IMR-90 (cell line): ENCODE data around the gene RGPD4. TPM values are rescaled to one million over a fixed set of nuclear protein-coding genes. Genes with fewer than 3 reads are reported as not detected.

Source experiments
- ATAC-seq: fragments of 200-7000 bp; cut with Tn5 transposase; 2 replicates; pipeline ENCODE4 v1.9.1; 2020; ENCODE audit warnings: low read depth, mild to moderate bottlenecking, moderate library complexity
- BruUV-seq: library from RNA; stranded (reverse); fragments of 400-500 nt; replicated peaks from 2 replicates; lab custom pipeline; 2021; lab: Mats Ljungman, UMichigan
- CTCF ChIA-PET: fragments of 300-600 bp; formaldehyde crosslinking; extraction: SDS; loops from one replicate; lab custom pipeline; 2021; ENCODE audit warnings: antibody characterized with exemption; lab: Yijun Ruan, JAX
- POLR2A ChIA-PET: fragments of 300-600 bp; sonication (Branson Sonifier 250); formaldehyde crosslinking; loops from one replicate; lab custom pipeline; 2022; ENCODE audit warnings: antibody characterized with exemption; ENCODE audit not compliant: unreplicated experiment; lab: Charles Lee
- DNase-seq: peaks from one replicate; pipeline ENCODE4 v3.0.0; 2013
- H2AFZ ChIP-seq: replicated peaks from 2 replicates; pipeline ENCODE3; 2013; ENCODE audit warnings: low read length, mild to moderate bottlenecking; ENCODE audit not compliant: poor library complexity
- H2AK5ac ChIP-seq: 2 replicates; pipeline ENCODE4 v1.6.1; 2013; ENCODE audit warnings: low read depth, low read length, inconsistent platforms
- H2AK9ac ChIP-seq: replicated peaks from 2 replicates; pipeline ENCODE3; 2013; ENCODE audit warnings: mild to moderate bottlenecking, low read depth, low read length, moderate library complexity; ENCODE audit not compliant: poor library complexity
- H2BK120ac ChIP-seq: 2 replicates; pipeline ENCODE4 v1.6.1; 2013; ENCODE audit warnings: low read depth, low read length, inconsistent platforms
- H2BK15ac ChIP-seq: 3 replicates; pipeline ENCODE4 v1.6.1; 2013; ENCODE audit warnings: low read depth, low read length, inconsistent platforms
- H2BK20ac ChIP-seq: 2 replicates; pipeline ENCODE4 v1.6.1; 2013; ENCODE audit warnings: low read depth, mild to moderate bottlenecking, inconsistent platforms, low read length, moderate library complexity
- H2BK5ac ChIP-seq: 2 replicates; pipeline ENCODE4 v1.6.1; 2013; ENCODE audit warnings: mild to moderate bottlenecking, low read depth, low read length, inconsistent platforms; ENCODE audit not compliant: poor library complexity, severe bottlenecking
- H3K14ac ChIP-seq: replicated peaks from 2 replicates; pipeline ENCODE4 v1.6.1; 2013; ENCODE audit warnings: low read depth, low read length, inconsistent platforms
- H3K18ac ChIP-seq: 2 replicates; pipeline ENCODE4 v1.6.1; 2013; ENCODE audit warnings: low read depth, low read length, control low read depth
- H3K23ac ChIP-seq: 2 replicates; pipeline ENCODE4 v1.6.1; 2013; ENCODE audit warnings: low read depth, low read length, inconsistent platforms
- H3K27ac ChIP-seq: 2 replicates; pipeline ENCODE4 v1.5.1; 2013; ENCODE audit warnings: mild to moderate bottlenecking, control low read depth, low read length; ENCODE audit not compliant: insufficient read depth
- H3K27me3 ChIP-seq: 2 replicates; pipeline ENCODE4 v1.6.1; 2013; ENCODE audit warnings: low read length; ENCODE audit not compliant: control insufficient read depth, insufficient read depth
- H3K36me3 ChIP-seq: 2 replicates; pipeline ENCODE4 v1.6.1; 2013; ENCODE audit warnings: low read length, mixed read lengths; ENCODE audit not compliant: control insufficient read depth, insufficient read depth
- H3K4ac ChIP-seq: 2 replicates; pipeline ENCODE4 v1.6.1; 2013; ENCODE audit warnings: low read depth, low read length, inconsistent platforms
- H3K4me1 ChIP-seq: 2 replicates; pipeline ENCODE4 v1.6.1; 2013; ENCODE audit warnings: low read length, mixed read lengths; ENCODE audit not compliant: control insufficient read depth, insufficient read depth
- H3K4me2 ChIP-seq: 2 replicates; pipeline ENCODE4 v1.6.1; 2013; ENCODE audit warnings: low read depth, mild to moderate bottlenecking, control low read depth, low read length, moderate library complexity
- H3K4me3 ChIP-seq: 2 replicates; pipeline ENCODE4 v1.5.1; 2013; ENCODE audit warnings: low read depth, mild to moderate bottlenecking, control low read depth, low read length, moderate library complexity; ENCODE audit not compliant: insufficient read depth
- H3K56ac ChIP-seq: 2 replicates; pipeline ENCODE4 v1.6.1; 2013; ENCODE audit warnings: low read length, inconsistent platforms; ENCODE audit not compliant: insufficient read depth; ENCODE audit errors: extremely low read depth
- H3K79me1 ChIP-seq, 2 experiments: 2 replicates each; pipeline ENCODE4 v1.6.1; 2013; ENCODE audit warnings: low read length in 2 of 2, inconsistent platforms in 1 of 2, low read depth in 1 of 2
- H3K9ac ChIP-seq: 2 replicates; pipeline ENCODE4 v1.6.1; 2013; ENCODE audit warnings: low read depth, low read length, control low read depth
- H3K9me1 ChIP-seq: 2 replicates; pipeline ENCODE4 v1.6.1; 2013; ENCODE audit warnings: low read length, inconsistent platforms; ENCODE audit not compliant: insufficient read depth
- H3K9me3 ChIP-seq: 2 replicates; pipeline ENCODE4 v1.6.1; 2013; ENCODE audit warnings: low read length; ENCODE audit not compliant: control insufficient read depth, insufficient read depth
- H4K20me1 ChIP-seq: 2 replicates; pipeline ENCODE4 v1.6.1; 2013; ENCODE audit warnings: low read length, inconsistent platforms; ENCODE audit not compliant: insufficient read depth
- H4K5ac ChIP-seq: 2 replicates; pipeline ENCODE4 v1.6.1; 2013; ENCODE audit warnings: mild to moderate bottlenecking, low read depth, low read length, control low read depth
- H4K8ac ChIP-seq, 2 experiments: 2 replicates each; pipeline ENCODE4 v1.6.1; 2013; ENCODE audit warnings: low read depth in 2 of 2, low read length in 2 of 2, control low read depth in 1 of 2, inconsistent platforms in 1 of 2
- H4K91ac ChIP-seq: 2 replicates; pipeline ENCODE4 v1.6.1; 2013; ENCODE audit warnings: low read depth, low read length, inconsistent platforms; ENCODE audit not compliant: insufficient read depth
- BHLHE40 ChIP-seq: fragments of 150-350 bp; IDR thresholded peaks from 2 replicates; pipeline ENCODE4 v1.6.1; 2016; ENCODE audit warnings: mild to moderate bottlenecking, low read depth, low read length
- CHD1 ChIP-seq: IDR thresholded peaks from 2 replicates; pipeline ENCODE4 v1.6.1; 2012; ENCODE audit warnings: low read depth, low read length, improper control_type of control experiment
- CTCF ChIP-seq: conservative IDR thresholded peaks from 2 replicates; pipeline ENCODE4 v1.5.1; 2012; ENCODE audit warnings: mild to moderate bottlenecking, low read depth, low read length, improper control_type of control experiment
- ELK1 ChIP-seq: fragments of 150-350 bp; IDR thresholded peaks from 2 replicates; pipeline ENCODE4 v1.6.1; 2016; ENCODE audit warnings: low read depth, mild to moderate bottlenecking, low read length, moderate library complexity, borderline replicate concordance
- FOS ChIP-seq: fragments of 150-350 bp; IDR thresholded peaks from 2 replicates; pipeline ENCODE4 v1.6.1; 2016; ENCODE audit warnings: low read depth, low read length
- MAFK ChIP-seq: IDR thresholded peaks from 2 replicates; pipeline ENCODE4 v1.6.1; 2012; ENCODE audit warnings: low read depth, low read length, improper control_type of control experiment
- MAZ ChIP-seq: IDR thresholded peaks from 2 replicates; pipeline ENCODE4 v1.6.1; 2012; ENCODE audit warnings: low read depth, mild to moderate bottlenecking, low read length, improper control_type of control experiment, moderate library complexity, borderline replicate concordance
- MXI1 ChIP-seq: IDR thresholded peaks from 2 replicates; pipeline ENCODE4 v1.6.1; 2012; ENCODE audit warnings: low read depth, mild to moderate bottlenecking, low read length, moderate library complexity, borderline replicate concordance
- NFE2L2 ChIP-seq: fragments of 150-350 bp; IDR thresholded peaks from 2 replicates; pipeline ENCODE4 v1.6.1; 2016; ENCODE audit warnings: low read depth, mild to moderate bottlenecking, low read length
- POLR2A ChIP-seq: IDR thresholded peaks from 2 replicates; pipeline ENCODE4 v1.6.1; 2012; ENCODE audit warnings: mild to moderate bottlenecking, low read depth, low read length
- RAD21 ChIP-seq: IDR thresholded peaks from 2 replicates; pipeline ENCODE4 v1.6.1; 2012; ENCODE audit warnings: low read length, improper control_type of control experiment
- RCOR1 ChIP-seq: IDR thresholded peaks from 2 replicates; pipeline ENCODE4 v1.6.1; 2012; ENCODE audit warnings: mild to moderate bottlenecking, low read length, improper control_type of control experiment; ENCODE audit not compliant: insufficient replicate concordance
- RFX5 ChIP-seq: IDR thresholded peaks from 2 replicates; pipeline ENCODE4 v1.8.0; 2012; ENCODE audit warnings: low read depth, mild to moderate bottlenecking, low read length, moderate library complexity
- SMC3 ChIP-seq: fragments of 150-350 bp; IDR thresholded peaks from 2 replicates; pipeline ENCODE4 v1.6.1; 2016; ENCODE audit warnings: low read depth, mild to moderate bottlenecking, antibody characterized with exemption, low read length, moderate library complexity
- WGBS, 2 experiments: methylation state at CpG; one replicate each; pipeline versions ENCODE4 v1.1.5 to v1.1.7; 2013; ENCODE audit warnings: missing lambda C conversion rate in 2 of 2; ENCODE audit not compliant: insufficient read length in 1 of 2; ENCODE audit errors: extremely low coverage in 2 of 2; 5-methylcytosine and 5-hydroxymethylcytosine counted together
- dilution Hi-C: fragments of 300-500 bp; cut with HindIII; formaldehyde crosslinking; loops from one replicate; pipeline ENCODE4 v1.14.3; 2018; ENCODE audit warnings: low sequenced_read_pairs; ENCODE audit not compliant: unreplicated experiment
- in situ Hi-C: fragments of 300-500 bp; cut with MboI; formaldehyde crosslinking; loops from 3 replicates; pipeline ENCODE4 v1.14.3; 2019; ENCODE audit warnings: low sequenced_read_pairs, inconsistent platforms, mixed read lengths
- intact Hi-C: fragments of 100-400 bp; cut with micrococcal nuclease; formaldehyde crosslinking; loops from 2 replicates; pipeline ENCODE4 v1.10.0; 2022
- polyA plus RNA-seq, 3 experiments: library from polyadenylated mRNA; depleted of rRNA; stranded (reverse); fragments of >200 nt; gene quantifications; 2 replicates each; pipeline ENCODE4 v1.2.3, GENCODE V29; 2012; ENCODE audit warnings: low replicate concordance in 1 of 3
- total RNA-seq: library from RNA; depleted of rRNA; stranded (reverse); fragments of >200 nt; gene quantifications from 2 replicates; pipeline ENCODE4 v1.2.3, GENCODE V29; 2012
- TF ChIP-seq, protein P1 (sequence below): fragments of 150-350 bp; IDR thresholded peaks from 2 replicates; pipeline ENCODE4 v1.6.1; 2017; ENCODE audit warnings: mild to moderate bottlenecking, antibody characterized with exemption, low read length, low read depth

The RGPD4 gene
- total and polyA plus RNA-seq, 2 of the 4 experiments (the other 2 are of a cell fraction), result not detected

- no peak overlapping the region for H3K9ac ChIP-seq
- in situ Hi-C loops (no loop called here), dilution Hi-C loops (no loop called here), intact Hi-C loops (no loop called here)
- H2BK120ac ChIP-seq, result no peak overlapping the region
- no peak overlapping the region for H2AK9ac ChIP-seq
- no peaks in the 10 kb centered on the region for H3K4me1 ChIP-seq
- H3K79me1 ChIP-seq, result no peaks in the 10 kb centered on the region
- H2BK20ac ChIP-seq, result no peak overlapping the region
- ChIA-PET CTCF (no interaction called here), POLR2A (no interaction called here)
- no peak overlapping the region for H3K18ac ChIP-seq
- H3K27ac ChIP-seq, result no peak overlapping the region
- no peaks in the 10 kb centered on the region for H3K36me3 ChIP-seq
- no CpG with 5 or more reads among the region's 1 CpG for WGBS, 2 experiments
- no peaks in the 10 kb centered on the region for H3K9me3 ChIP-seq
- no peak overlapping the region for H4K5ac ChIP-seq
- H2BK5ac ChIP-seq, result no peak overlapping the region
- H3K4me3 ChIP-seq, result no peak overlapping the region
- no peak overlapping the region for H4K91ac ChIP-seq
- no peaks in the 10 kb centered on the region for H3K27me3 ChIP-seq
- no peaks in the 10 kb centered on the region for H3K9me1 ChIP-seq
- BruUV-seq, result no TSS peak
- no peaks in the 10 kb centered on the region for H4K20me1 ChIP-seq
- TF ChIP-seq MXI1 (no peak), MAFK (no peak), NFE2L2 (no peak), ELK1 (no peak), SMC3 (no peak), BHLHE40 (no peak), CHD1 (no peak), MAZ (no peak), CTCF (no peak), RAD21 (no peak), POLR2A (no peak), FOS (no peak), RCOR1 (no peak), RFX5 (no peak)
- TF ChIP-seq, protein P1, sequence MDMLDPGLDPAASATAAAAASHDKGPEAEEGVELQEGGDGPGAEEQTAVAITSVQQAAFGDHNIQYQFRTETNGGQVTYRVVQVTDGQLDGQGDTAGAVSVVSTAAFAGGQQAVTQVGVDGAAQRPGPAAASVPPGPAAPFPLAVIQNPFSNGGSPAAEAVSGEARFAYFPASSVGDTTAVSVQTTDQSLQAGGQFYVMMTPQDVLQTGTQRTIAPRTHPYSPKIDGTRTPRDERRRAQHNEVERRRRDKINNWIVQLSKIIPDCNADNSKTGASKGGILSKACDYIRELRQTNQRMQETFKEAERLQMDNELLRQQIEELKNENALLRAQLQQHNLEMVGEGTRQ, result no peak
- no peak overlapping the region for H3K56ac ChIP-seq
- no peak for DNase-seq
- H4K8ac ChIP-seq, result no peak overlapping the region
- H3K4ac ChIP-seq, result no peak overlapping the region
- H3K4me2 ChIP-seq, result no peak overlapping the region
- H2AFZ ChIP-seq, result no peak overlapping the region
- no peak overlapping the region for H3K23ac ChIP-seq
- H3K14ac ChIP-seq, result no peak overlapping the region
- H2BK15ac ChIP-seq, result no peak overlapping the region
- ATAC-seq, result no peak
- H2AK5ac ChIP-seq, result no peak overlapping the region
These were observed 35.9 kb upstream of the RGPD4 start for GRCh38 chr2:107790837-107791236.
